ENCODE results near the gene OR4C45. TPM values are rescaled to one million over a fixed set of nuclear protein-coding genes. Genes with fewer than 3 reads are reported as not detected.
A peak's percentile ranks its signal among the peaks of the same experiment; 100 is the strongest.
"Not testable (repeated sequence)": the region's sequence is repeated elsewhere in the genome, so short reads cannot be mapped to it uniquely, and the experiment has no call there.

Gene OR4C45
- total RNA-seq (not detected), polyA plus RNA-seq (ENCODE audit: insufficient read length in 6 of 6) (not detected)
- long read RNA-seq, donor 1, result 0 reads
- long read RNA-seq, donor 2, result 0 reads
- long read RNA-seq, donor 3, result 0 reads
- long read RNA-seq, donor 4, result 0 reads
- long read RNA-seq, donor 5, result 0 reads
- long read RNA-seq, donor 6, result 0 reads
- long read RNA-seq, donor 7, result 0 reads
- long read RNA-seq, donor 8, result 0 reads
- long read RNA-seq, donor 9, result 0 reads
- long read RNA-seq, donor 10, result 0 reads
- long read RNA-seq, donor 11, result 0 reads
- long read RNA-seq, donor 12, result 0 reads

DNA sequence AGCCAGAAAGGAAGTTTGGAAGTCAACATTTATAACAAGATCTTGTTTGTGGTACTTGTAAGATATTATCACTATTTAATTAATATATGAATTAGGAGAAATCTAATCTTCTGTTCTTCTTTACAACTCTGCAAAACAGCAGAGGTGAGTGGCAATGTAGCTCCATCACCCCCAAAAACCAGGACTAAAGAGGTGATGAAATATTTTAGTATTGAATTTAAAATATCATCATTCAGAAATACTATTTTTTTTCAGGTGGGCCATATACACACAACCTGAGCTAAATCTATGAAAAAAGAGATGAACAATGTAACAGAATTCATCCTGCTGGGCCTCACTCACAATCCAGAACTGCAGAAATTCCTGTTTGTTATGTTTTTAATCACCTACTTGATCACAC is at the start of gene OR4C45:
Gene OR4C45, plus strand, starts transcription at position 301 of the 400 bp plus-strand sequence.
- H3K4me1 ChIP-seq, result no peaks in the 10 kb centered on the region
- H3K27ac ChIP-seq, result no peak within 1 kb of the TSS
- peaks cover 0 to 9% of the 10 kb centered on the region in 2 donors for H3K9me3 ChIP-seq
- no peak for ATAC-seq
- TF ChIP-seq, protein P1, sequence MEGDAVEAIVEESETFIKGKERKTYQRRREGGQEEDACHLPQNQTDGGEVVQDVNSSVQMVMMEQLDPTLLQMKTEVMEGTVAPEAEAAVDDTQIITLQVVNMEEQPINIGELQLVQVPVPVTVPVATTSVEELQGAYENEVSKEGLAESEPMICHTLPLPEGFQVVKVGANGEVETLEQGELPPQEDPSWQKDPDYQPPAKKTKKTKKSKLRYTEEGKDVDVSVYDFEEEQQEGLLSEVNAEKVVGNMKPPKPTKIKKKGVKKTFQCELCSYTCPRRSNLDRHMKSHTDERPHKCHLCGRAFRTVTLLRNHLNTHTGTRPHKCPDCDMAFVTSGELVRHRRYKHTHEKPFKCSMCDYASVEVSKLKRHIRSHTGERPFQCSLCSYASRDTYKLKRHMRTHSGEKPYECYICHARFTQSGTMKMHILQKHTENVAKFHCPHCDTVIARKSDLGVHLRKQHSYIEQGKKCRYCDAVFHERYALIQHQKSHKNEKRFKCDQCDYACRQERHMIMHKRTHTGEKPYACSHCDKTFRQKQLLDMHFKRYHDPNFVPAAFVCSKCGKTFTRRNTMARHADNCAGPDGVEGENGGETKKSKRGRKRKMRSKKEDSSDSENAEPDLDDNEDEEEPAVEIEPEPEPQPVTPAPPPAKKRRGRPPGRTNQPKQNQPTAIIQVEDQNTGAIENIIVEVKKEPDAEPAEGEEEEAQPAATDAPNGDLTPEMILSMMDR (IDR thresholded peaks at IDR 0.05), result no peak
- intact Hi-C loops (cut with DNase I), result no loop called here
- no peak for DNase-seq
- H3K4me3 ChIP-seq, result no peak within 1 kb of the TSS
- H3K27me3 ChIP-seq, result no peaks in the 10 kb centered on the region
- no peaks in the 10 kb centered on the region for H3K36me3 ChIP-seq

DNA sequence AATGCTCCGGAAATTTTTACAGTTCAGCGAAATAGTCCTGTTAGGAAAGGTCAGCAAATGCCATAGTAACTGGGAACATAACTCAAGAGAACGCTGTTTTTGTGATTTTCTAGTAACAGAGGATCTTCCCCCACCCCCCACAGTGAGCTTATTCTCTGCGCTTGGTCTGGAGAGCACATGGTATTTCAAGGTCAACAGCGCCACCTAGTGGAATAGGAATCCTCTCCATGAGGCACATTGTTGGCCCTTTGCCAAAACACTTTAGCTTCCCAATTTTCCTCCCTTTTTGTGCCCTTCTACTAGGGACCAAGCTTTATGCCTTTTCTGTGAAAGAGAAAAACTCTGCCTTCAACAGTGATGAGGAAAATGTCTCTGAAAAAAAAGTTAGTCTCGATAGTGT is 37.1 kb upstream of the OR4C45 start:
- ATAC-seq, result peak; percentile 44
- no peak for DNase-seq

DNA sequence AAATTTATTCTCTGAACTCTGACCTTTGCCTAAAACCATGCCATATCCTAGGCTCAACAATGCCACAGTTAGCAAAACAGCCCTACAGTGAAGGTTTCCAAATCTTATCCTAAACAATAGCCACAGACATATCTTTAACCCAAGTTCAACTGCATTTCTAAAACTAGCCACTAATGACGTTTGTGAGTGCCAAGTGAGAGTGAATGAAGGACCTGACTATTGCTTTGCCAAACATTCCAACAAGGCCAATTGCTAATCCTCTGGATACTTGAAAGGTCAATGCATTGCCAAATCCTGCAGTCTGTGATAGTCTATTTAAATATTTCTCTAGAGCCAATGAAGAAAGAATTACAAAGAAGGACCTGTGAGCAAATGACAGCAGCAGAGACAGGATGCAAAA is 2.5 kb upstream of the OR4C45 start:
- H3K27ac ChIP-seq, result no peak overlapping the region
- H3K36me3 ChIP-seq, result no peaks in the 10 kb centered on the region
- TF ChIP-seq, protein P1 (IDR thresholded peaks at IDR 0.05), result no peak
- H3K9me3 ChIP-seq, result peaks cover 0 to 11% of the 10 kb centered on the region in 2 donors
- no peaks in the 10 kb centered on the region for H3K27me3 ChIP-seq
- H3K4me3 ChIP-seq, result no peak overlapping the region
- DNase-seq, result no peak
- peak; percentile 91 for ATAC-seq
- H3K4me1 ChIP-seq, result no peaks in the 10 kb centered on the region
- intact Hi-C loops (cut with DNase I), result no loop called here

More for the DNA sequence above, 37.1 kb upstream of the OR4C45 start:
- Histone ChIP-seq H3K9me3 (peaks cover 0 to 29% of the 10 kb centered on the region in 2 donors), H3K4me3 (no peak overlapping the region), H3K27ac (no peak overlapping the region), H3K27me3 (no peaks in the 10 kb centered on the region), H3K36me3 (no peaks in the 10 kb centered on the region), H3K4me1 (no peaks in the 10 kb centered on the region)
- TF ChIP-seq, protein P1 (IDR thresholded peaks at IDR 0.05), result peak; percentile 26 to 48
- intact Hi-C loops (cut with DNase I), result no loop called here

DNA sequence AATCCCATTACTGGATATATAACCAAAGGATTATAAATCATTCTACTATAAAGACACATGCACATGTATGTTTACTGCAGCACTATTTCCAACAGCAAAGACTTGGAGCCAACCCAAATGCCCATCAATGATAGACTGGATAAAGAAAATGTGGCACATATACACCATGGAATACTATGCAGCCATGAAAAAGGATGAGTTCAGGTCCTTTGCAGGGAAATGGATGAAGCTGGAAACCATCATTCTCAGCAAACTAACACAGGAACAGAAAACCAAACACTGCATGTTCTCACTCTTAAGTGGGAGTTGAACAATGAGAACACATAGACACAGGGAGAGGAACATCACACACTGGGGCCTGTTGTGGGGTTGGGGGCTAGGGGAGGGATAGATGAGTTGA is 3.6 kb downstream of the OR4C45 start:
- ATAC-seq; DNase-seq; H3K4me3 ChIP-seq; H3K27me3 ChIP-seq; H3K36me3 ChIP-seq; H3K27ac ChIP-seq; H3K4me1 ChIP-seq; intact Hi-C loops (cut with DNase I): not testable (repeated sequence)
- peaks cover 0 to 16% of the 10 kb centered on the region in 2 donors for H3K9me3 ChIP-seq

DNA sequence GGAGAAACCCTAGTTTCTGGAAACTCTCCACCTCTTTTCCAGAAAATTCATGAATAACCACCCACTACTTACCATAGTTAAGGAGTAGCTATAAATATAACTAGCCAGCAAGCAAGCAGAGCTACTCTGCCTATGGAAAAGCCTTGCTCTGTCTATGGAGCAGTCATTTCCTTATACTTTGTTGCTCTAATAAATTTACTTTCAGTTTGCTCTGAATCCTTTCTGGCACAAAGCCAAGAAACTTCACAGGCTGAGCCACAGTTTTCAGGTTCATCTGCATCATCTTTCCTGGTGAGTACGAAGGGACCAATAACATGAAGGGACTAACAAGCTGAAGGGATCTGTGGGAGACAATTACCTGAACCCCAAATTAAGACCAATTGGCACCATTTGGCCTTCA is 4.6 kb downstream of the OR4C45 start:
- H3K36me3 ChIP-seq, result no peaks in the 10 kb centered on the region
- H3K9me3 ChIP-seq, result peaks cover 0 to 17% of the 10 kb centered on the region in 2 donors
- intact Hi-C loops (cut with DNase I), result no loop called here
- TF ChIP-seq, protein P1 (IDR thresholded peaks at IDR 0.05), result no peak
- ATAC-seq (no peak), DNase-seq (no peak)
- H3K27me3 ChIP-seq, result no peaks in the 10 kb centered on the region
- no peaks in the 10 kb centered on the region for H3K4me1 ChIP-seq
- no peak overlapping the region for H3K27ac ChIP-seq
- H3K4me3 ChIP-seq, result no peak overlapping the region

DNA sequence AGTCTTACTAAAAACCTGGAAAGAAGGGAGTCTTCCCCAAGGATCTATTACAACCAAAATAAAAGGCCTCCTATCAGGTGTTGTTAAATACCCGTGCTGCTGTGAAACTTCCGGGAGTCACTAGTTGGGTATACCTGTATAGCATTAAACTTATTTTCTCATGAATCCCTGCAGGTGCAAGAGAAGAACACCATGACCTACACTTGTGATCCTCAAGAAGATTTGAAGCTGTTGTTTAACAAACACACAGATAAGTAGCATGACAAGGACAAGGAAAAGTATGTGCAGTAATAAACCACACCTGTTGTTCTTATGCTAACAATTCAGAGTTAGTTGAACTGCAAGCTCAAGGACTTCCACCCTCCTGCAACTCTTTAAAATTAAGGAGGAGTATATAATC is 12.0 kb downstream of the OR4C45 start:
- no peaks in the 10 kb centered on the region for H3K36me3 ChIP-seq
- peak; percentile 29 for ATAC-seq
- DNase-seq, result no peak
- TF ChIP-seq, protein P1 (IDR thresholded peaks at IDR 0.05), result no peak
- H3K4me1 ChIP-seq, result no peaks in the 10 kb centered on the region
- no peak overlapping the region for H3K27ac ChIP-seq
- intact Hi-C loops (cut with DNase I), result no loop called here
- H3K4me3 ChIP-seq, result no peak overlapping the region
- peaks cover 0 to 7% of the 10 kb centered on the region in 2 donors for H3K9me3 ChIP-seq
- H3K27me3 ChIP-seq, result no peaks in the 10 kb centered on the region

DNA sequence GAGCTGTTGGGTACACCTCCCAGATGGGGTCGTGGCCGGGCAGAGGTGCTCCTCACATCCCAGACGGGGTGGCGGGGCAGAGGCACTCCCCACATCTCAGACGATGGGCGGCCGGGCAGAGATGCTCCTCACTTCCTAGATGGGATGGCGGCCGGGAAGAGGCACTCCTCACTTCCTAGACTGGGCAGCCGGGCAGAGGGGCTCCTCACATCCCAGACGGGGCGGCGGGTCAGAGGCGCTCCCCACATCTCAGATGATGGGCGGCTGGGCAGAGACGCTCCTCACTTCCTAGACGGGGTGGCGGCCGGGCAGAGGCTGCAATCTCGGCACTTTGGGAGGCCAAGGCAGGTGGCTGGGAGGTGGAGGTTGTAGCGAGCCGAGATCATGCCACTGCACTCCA is 30.4 kb downstream of the OR4C45 start:
- intact Hi-C loops (cut with DNase I); H3K4me1 ChIP-seq; H3K27ac ChIP-seq; H3K36me3 ChIP-seq; H3K27me3 ChIP-seq; H3K4me3 ChIP-seq; ATAC-seq: not testable (repeated sequence)
- DNase-seq, result peak in 1 of 4 donors; percentile 43
- peaks cover 0 to 10% of the 10 kb centered on the region in 2 donors for H3K9me3 ChIP-seq
